CD4-positive, alpha-beta T cell (primary cell): Measurements from ENCODE around the gene TMX2. TPM values are rescaled to one million over a fixed set of nuclear protein-coding genes. Genes with fewer than 3 reads are reported as not detected.
A peak's percentile ranks its signal among the peaks of the same experiment; 100 is the strongest.
"Not testable (repeated sequence)": the region's sequence is repeated elsewhere in the genome, so short reads cannot be mapped to it uniquely, and the experiment has no call there.

Experiments used
- ATAC-seq: fragments of 200-7000 bp; cut with Tn5 transposase; one replicate; pipeline ENCODE4 v1.10.0; 2022; ENCODE audit warnings: mild to moderate bottlenecking; ENCODE audit not compliant: poor library complexity
- CTCF ChIA-PET: fragments of 350-600 bp; sonication (Branson Sonifier 250); formaldehyde crosslinking; loops from one replicate; lab custom pipeline; 2021; ENCODE audit warnings: antibody characterized with exemption, inconsistent platforms; lab: Charles Lee
- POLR2A ChIA-PET: fragments of 350-600 bp; sonication (Branson Sonifier 250); formaldehyde crosslinking; loops from one replicate; lab custom pipeline; 2021; ENCODE audit warnings: antibody characterized with exemption, inconsistent platforms; lab: Charles Lee
- DNase-seq, 14 experiments: peaks; one replicate each; pipeline ENCODE4 v3.0.0-alpha.2; 2013 to 2020; ENCODE audit warnings: mixed read lengths in 2 of 14
- H3K27ac ChIP-seq, 2 donors: one replicate each; pipeline versions ENCODE4 v1.5.1 to v1.7.0; 2013; ENCODE audit warnings: low read length in 2 of 2, low read depth in 1 of 2, mild to moderate bottlenecking in 1 of 2
- H3K27me3 ChIP-seq, 2 experiments: 1 replicate in 1 of 2; 2 replicates in 1 of 2; pipeline versions ENCODE4 v1.6.1 to v1.7.0; 2013; ENCODE audit warnings: low read length in 2 of 2, control low read depth in 1 of 2, mild to moderate bottlenecking in 1 of 2, moderate library complexity in 1 of 2; ENCODE audit not compliant: insufficient read depth in 2 of 2, control insufficient read depth in 1 of 2
- H3K36me3 ChIP-seq: one replicate; pipeline ENCODE4 v1.6.1; 2013; ENCODE audit warnings: low read length, control low read depth; ENCODE audit not compliant: insufficient read depth
- H3K4me1 ChIP-seq: one replicate; pipeline ENCODE4 v1.6.1; 2013; ENCODE audit warnings: low read length, control low read depth; ENCODE audit not compliant: insufficient read depth
- H3K4me3 ChIP-seq: one replicate; pipeline ENCODE4 v1.5.1; 2013; ENCODE audit warnings: mild to moderate bottlenecking, low read length, moderate library complexity
- H3K9me3 ChIP-seq, 2 experiments: 1 replicate in 1 of 2; 2 replicates in 1 of 2; pipeline versions ENCODE4 v1.6.1 to v1.7.0; 2013; ENCODE audit warnings: low read length in 2 of 2, mild to moderate bottlenecking in 2 of 2, control low read depth in 1 of 2, moderate library complexity in 1 of 2; ENCODE audit not compliant: control insufficient read depth in 1 of 2, insufficient read depth in 1 of 2
- H3K27ac Mint-ChIP-seq: one replicate; pipeline ENCODE4 v1.8.0; 2020; ENCODE audit warnings: mixed read lengths
- H3K27me3 Mint-ChIP-seq: one replicate; pipeline ENCODE4 v1.8.0; 2021; ENCODE audit warnings: mixed read lengths
- H3K36me3 Mint-ChIP-seq: one replicate; pipeline ENCODE4 v1.8.0; 2021; ENCODE audit warnings: low read depth, mixed read lengths
- H3K4me1 Mint-ChIP-seq: one replicate; pipeline ENCODE4 v1.8.0; 2021; ENCODE audit warnings: low read depth, mixed read lengths
- H3K4me3 Mint-ChIP-seq: one replicate; pipeline ENCODE4 v1.8.0; 2020; ENCODE audit warnings: mild to moderate bottlenecking, mixed read lengths
- H3K9me3 Mint-ChIP-seq: one replicate; pipeline ENCODE4 v1.8.0; 2020; ENCODE audit warnings: mixed read lengths
- CTCF ChIP-seq: fragments of 200-600 bp; IDR thresholded peaks from one replicate; pipeline ENCODE4 v1.8.0; 2022; ENCODE audit warnings: antibody characterized with exemption, mild to moderate bottlenecking
- intact Hi-C, 2 experiments: fragments of 100-400 bp; cut with DNase I in 1 of 2; cut with micrococcal nuclease in 1 of 2; formaldehyde crosslinking; loops; one replicate each; pipeline versions ENCODE4 v1.15.1 to v1.9.0; 2023 to 2025; cut with DNase I, micrococcal nuclease
- total RNA-seq, 174 experiments: library from RNA in 2 of 174; stranded (reverse) in 2 of 174; gene quantifications; one replicate each; pipeline ENCODE4 v1.2.3 and lab custom pipeline; 2021 to 2026

The TMX2 gene
- total RNA-seq, 2 experiments from 2014 or later, result 30.0 to 30.5 TPM

GRCh38 chr11:57711414-57712255, 758 bp upstream of the TMX2 start, which contains the start of gene MED19:
TSS of gene MED19 (minus strand) at chr11:57712215. CDS start at chr11:57712179, 36 bp downstream.
- Mint-ChIP-seq H3K27me3 (no peaks in the 10 kb centered on the region), H3K36me3 (peaks cover 33% of the 10 kb centered on the region), H3K4me1 (peaks cover 53% of the 10 kb centered on the region), H3K9me3 (no peaks in the 10 kb centered on the region), H3K4me3 (peak within 1 kb of the TSS; percentile 96), H3K27ac (peak within 1 kb of the TSS; percentile 88)
- Histone ChIP-seq H3K27me3 (no peaks in the 10 kb centered on the region), H3K4me3 (peak within 1 kb of the TSS; percentile 95), H3K4me1 (peaks cover 30% of the 10 kb centered on the region), H3K27ac (peak within 1 kb of the TSS; percentile 85 to 95), H3K9me3 (no peaks in the 10 kb centered on the region), H3K36me3 (peaks cover 5% of the 10 kb centered on the region)
- ATAC-seq (peak; percentile 33), DNase-seq (peak; percentile 49 to 94 (median 68))
- no peak for TF ChIP-seq CTCF
- intact Hi-C loops, result loop anchor here (1.0 to 10.0 kb wide), 15 partner anchors 27 to 873 kb away; partner anchors contain the start of genes UBE2L6 (in 2 of the 2), LPXN (in 1 of the 2), P2RX3 (in 1 of the 2) and SELENOH (in 1 of the 2)
- CTCF ChIA-PET, result interaction anchor here (1.1 to 2.3 kb wide), 2 partner anchors 89 to 143 kb away, joined by 4 to 10 read pairs; partner anchors contain the start of gene UBE2L6
- POLR2A ChIA-PET, result interaction anchor here (0.5 to 3.2 kb wide), 14 partner anchors 9 to 892 kb away, joined by 3 to 40 read pairs (median 4); partner anchors contain the start of genes CLP1, LPXN, SELENOH and TIMM10

- TF ChIP-seq CTCF, result no peak
- no peaks in the 10 kb centered on the region for H3K9me3 ChIP-seq
- peak overlapping the region; percentile 96 for H3K4me3 Mint-ChIP-seq
- H3K4me1 Mint-ChIP-seq, result peaks cover 44% of the 10 kb centered on the region
- no peak overlapping the region for H3K4me3 ChIP-seq
- peaks cover 30% of the 10 kb centered on the region for H3K4me1 ChIP-seq
- ChIA-PET POLR2A (interaction anchor here (1.1 to 3.1 kb wide), 2 partner anchors 28 to 64 kb away, joined by 4 to 18 read pairs; partner anchors contain the start of genes SELENOH and YPEL4), CTCF (interaction anchor here (0.9 to 1.6 kb wide), 3 partner anchors 37 to 187 kb away, joined by 3 to 9 read pairs (median 3); partner anchors contain the start of gene BTBD18)
- peaks cover under 1% of the 10 kb centered on the region for H3K36me3 ChIP-seq
- H3K36me3 Mint-ChIP-seq, result peaks cover 36% of the 10 kb centered on the region
- intact Hi-C loops, result loop anchor here (2.0 to 10.0 kb wide), 8 partner anchors 25 to 871 kb away; partner anchors contain the start of genes LPXN (in 1 of the 2), P2RX3 (in 1 of the 2), SSRP1 (in 1 of the 2) and TIMM10 (in 1 of the 2)
- ATAC-seq, result no peak
- no peaks in the 10 kb centered on the region for H3K9me3 Mint-ChIP-seq
- H3K27ac ChIP-seq, result no peak overlapping the region
- no peaks in the 10 kb centered on the region for H3K27me3 Mint-ChIP-seq
- peak overlapping the region; percentile 88 for H3K27ac Mint-ChIP-seq
- no peak for DNase-seq
- no peaks in the 10 kb centered on the region for H3K27me3 ChIP-seq
Observed at GRCh38 chr11:57713835-57714234, 1.4 kb downstream of the TMX2 start.

GRCh38 chr11:57716726-57717125, 4.3 kb downstream of the TMX2 start:
- H3K9me3 Mint-ChIP-seq, H3K27ac Mint-ChIP-seq, DNase-seq, POLR2A ChIA-PET, ATAC-seq, H3K27me3 Mint-ChIP-seq, H3K27ac ChIP-seq, CTCF ChIA-PET, H3K4me3 ChIP-seq, H3K27me3 ChIP-seq, H3K4me3 Mint-ChIP-seq, H3K9me3 ChIP-seq: not testable (repeated sequence)
- H3K36me3 Mint-ChIP-seq, result peaks cover 40% of the 10 kb centered on the region
- peaks cover 17% of the 10 kb centered on the region for H3K4me1 ChIP-seq
- peaks cover 17% of the 10 kb centered on the region for H3K36me3 ChIP-seq
- intact Hi-C loops, result loop anchor here in 1 of 2 experiments (10.0 kb wide), 2 partner anchors 382 to 868 kb away; partner anchors contain the start of genes P2RX3 and SSRP1
- H3K4me1 Mint-ChIP-seq, result peaks cover 27% of the 10 kb centered on the region
